Activated CD8-positive, alpha-beta memory T cell treated with anti-CD3 and anti-CD28 coated beads for 4 hours (primary cell): ENCODE results near the gene HSPG2.

Experiments
- DNase-seq, 2 donors: peaks; one replicate each; pipeline ENCODE4 v3.0.0-alpha.2; 2020; ENCODE audit warnings: low read depth in 2 of 2

Gene HSPG2

GRCh38 chr1:21824926-21825325 lies 112.2 kb downstream of the HSPG2 start:
- no peak for DNase-seq

- DNase-seq = no peak
Observed at GRCh38 chr1:21823980-21824702, 113.0 kb downstream of the HSPG2 start.

- no peak for DNase-seq
Observed at GRCh38 chr1:21823206-21823979, 113.7 kb downstream of the HSPG2 start.

- no peak for DNase-seq
Observed at GRCh38 chr1:21822349-21822748, 114.8 kb downstream of the HSPG2 start.

GRCh38 chr1:21821385-21822019 lies 115.6 kb downstream of the HSPG2 start:
- no peak for DNase-seq

GRCh38 chr1:21820597-21821232 lies 116.4 kb downstream of the HSPG2 start:
- DNase-seq = no peak

- DNase-seq = no peak
Observed at GRCh38 chr1:21818656-21819055, 118.5 kb downstream of the HSPG2 start.

- no peak for DNase-seq
Observed at GRCh38 chr1:21816602-21817302, 120.4 kb downstream of the HSPG2 start.

- no peak for DNase-seq
Observed at GRCh38 chr1:21815724-21816321, 121.3 kb downstream of the HSPG2 start.

GRCh38 chr1:21814981-21815582 lies 122.0 kb downstream of the HSPG2 start:
- DNase-seq = no peak

GRCh38 chr1:21814241-21814918 lies 122.7 kb downstream of the HSPG2 start:
- DNase-seq = no peak

GRCh38 chr1:21813542-21813941 lies 123.6 kb downstream of the HSPG2 start:
- no peak for DNase-seq

GRCh38 chr1:21811875-21812305 lies 125.2 kb downstream of the HSPG2 start, which contains the start of gene LDLRAD2:
TSS of gene LDLRAD2 (plus strand) at chr1:21812265. CDS start at chr1:21812452, 187 bp downstream.
- no peak for DNase-seq

- DNase-seq = no peak
Observed at GRCh38 chr1:21804536-21804935, 132.6 kb downstream of the HSPG2 start.

GRCh38 chr1:21801100-21801499 lies 136.0 kb downstream of the HSPG2 start:
- no peak for DNase-seq

GRCh38 chr1:21799730-21800129 lies 137.4 kb downstream of the HSPG2 start:
- no peak for DNase-seq

- DNase-seq = no peak
Observed at GRCh38 chr1:21795075-21795474, 142.0 kb downstream of the HSPG2 start.

- DNase-seq = no peak
Observed at GRCh38 chr1:21794656-21795055, 142.5 kb downstream of the HSPG2 start.

GRCh38 chr1:21793104-21793503 lies 144.0 kb downstream of the HSPG2 start:
- no peak for DNase-seq

GRCh38 chr1:21786640-21787039 lies 150.5 kb downstream of the HSPG2 start:
- DNase-seq = no peak
